ENCODE data around the gene CYTH1.

CYTH1 gene

GRCh38 chr17:78669256-78669974 is 112.7 kb downstream of the CYTH1 start:
- no peak for FAIRE-seq

GRCh38 chr17:78668847-78669246 is 113.2 kb downstream of the CYTH1 start:
- FAIRE-seq: no peak

- FAIRE-seq: no peak
These were observed 114.1 kb downstream of the CYTH1 start for GRCh38 chr17:78667741-78668640.

- no peak for FAIRE-seq
These were observed 115.0 kb downstream of the CYTH1 start for GRCh38 chr17:78667091-78667490.

- FAIRE-seq: no peak
These were observed 115.8 kb downstream of the CYTH1 start for GRCh38 chr17:78665952-78666920.

- FAIRE-seq: no peak
These were observed 116.6 kb downstream of the CYTH1 start for GRCh38 chr17:78665387-78665951.

- FAIRE-seq: no peak
These were observed 117.3 kb downstream of the CYTH1 start for GRCh38 chr17:78664476-78665386.

- no peak for FAIRE-seq
These were observed 120.8 kb downstream of the CYTH1 start for GRCh38 chr17:78661093-78661770.

GRCh38 chr17:78659546-78659945 is 122.5 kb downstream of the CYTH1 start:
- no peak for FAIRE-seq

GRCh38 chr17:78658281-78658785 is 123.7 kb downstream of the CYTH1 start:
- FAIRE-seq: no peak

GRCh38 chr17:78655251-78655940 is 126.7 kb downstream of the CYTH1 start:
- FAIRE-seq: no peak

GRCh38 chr17:78654325-78654724 is 127.7 kb downstream of the CYTH1 start:
- no peak for FAIRE-seq

- FAIRE-seq: no peak
These were observed 128.7 kb downstream of the CYTH1 start for GRCh38 chr17:78653382-78653781.

GRCh38 chr17:78652913-78653312 is 129.2 kb downstream of the CYTH1 start:
- FAIRE-seq: no peak

- FAIRE-seq: no peak
These were observed 130.0 kb downstream of the CYTH1 start for GRCh38 chr17:78652024-78652423.

- FAIRE-seq: no peak
These were observed 130.5 kb downstream of the CYTH1 start for GRCh38 chr17:78651554-78651953.

- FAIRE-seq: no peak
These were observed 131.9 kb downstream of the CYTH1 start for GRCh38 chr17:78650093-78650715.

- no peak for FAIRE-seq
These were observed 133.8 kb downstream of the CYTH1 start for GRCh38 chr17:78648293-78648692.

- FAIRE-seq: no peak
These were observed 135.0 kb downstream of the CYTH1 start for GRCh38 chr17:78647032-78647431.

Measured in colon (tissue), 2 donors.